GM18858 (cell line): ENCODE data around the gene SESN2.
"Not testable (repeated sequence)": the region's sequence is repeated elsewhere in the genome, so short reads cannot be mapped to it uniquely, and the experiment has no call there.

Experiments used
- ATAC-seq: cut with Tn5 transposase; IDR thresholded peaks from one replicate; pipeline ENCODE4 v1.9.1; 2021; ENCODE audit not compliant: unreplicated experiment

Gene SESN2

GRCh38 chr1:28326984-28327383 lies 67.7 kb downstream of the SESN2 start:
- no peak for ATAC-seq

DNA sequence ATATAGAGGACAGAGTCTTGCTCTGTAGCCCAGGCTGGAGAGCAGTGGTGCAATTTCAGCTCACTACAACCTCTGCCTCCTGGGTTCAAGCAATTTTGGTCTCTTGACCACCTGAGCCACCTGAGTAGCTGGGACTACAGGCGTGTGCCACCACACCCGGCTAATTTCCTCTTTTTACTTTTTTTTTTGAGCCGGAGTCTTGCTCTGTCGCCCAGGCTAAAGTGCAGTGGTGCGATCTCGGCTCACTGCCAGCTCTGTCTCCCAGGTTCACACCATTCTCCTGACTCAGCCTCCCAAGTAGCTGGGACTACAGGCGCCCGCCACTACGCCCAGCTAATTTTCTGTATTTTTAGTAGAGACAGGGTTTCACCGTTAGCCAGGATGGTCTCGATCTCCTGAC lies 68.1 kb downstream of the SESN2 start:
- ATAC-seq: not testable (repeated sequence)

DNA sequence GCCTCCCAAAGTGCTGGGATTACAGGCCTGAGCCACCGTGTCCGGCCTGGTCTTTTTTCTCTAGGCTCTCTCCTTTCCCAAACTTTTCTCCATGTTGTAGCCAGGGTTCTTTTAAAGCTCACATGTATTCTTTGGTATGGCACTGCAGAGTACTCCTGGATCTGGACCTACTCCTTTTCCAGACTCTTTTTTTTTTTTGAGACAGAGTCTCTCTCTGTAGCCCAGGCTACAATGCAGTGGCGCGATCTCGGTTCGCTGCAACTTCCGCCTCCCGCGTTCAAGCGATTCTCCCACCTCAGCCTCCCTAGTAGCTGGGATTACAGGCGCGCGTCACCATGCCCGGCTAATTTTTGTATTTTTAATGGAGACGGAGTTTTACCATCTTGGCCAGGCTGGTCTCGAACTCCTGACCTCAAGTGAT lies 68.9 kb downstream of the SESN2 start:
- ATAC-seq: no peak

DNA sequence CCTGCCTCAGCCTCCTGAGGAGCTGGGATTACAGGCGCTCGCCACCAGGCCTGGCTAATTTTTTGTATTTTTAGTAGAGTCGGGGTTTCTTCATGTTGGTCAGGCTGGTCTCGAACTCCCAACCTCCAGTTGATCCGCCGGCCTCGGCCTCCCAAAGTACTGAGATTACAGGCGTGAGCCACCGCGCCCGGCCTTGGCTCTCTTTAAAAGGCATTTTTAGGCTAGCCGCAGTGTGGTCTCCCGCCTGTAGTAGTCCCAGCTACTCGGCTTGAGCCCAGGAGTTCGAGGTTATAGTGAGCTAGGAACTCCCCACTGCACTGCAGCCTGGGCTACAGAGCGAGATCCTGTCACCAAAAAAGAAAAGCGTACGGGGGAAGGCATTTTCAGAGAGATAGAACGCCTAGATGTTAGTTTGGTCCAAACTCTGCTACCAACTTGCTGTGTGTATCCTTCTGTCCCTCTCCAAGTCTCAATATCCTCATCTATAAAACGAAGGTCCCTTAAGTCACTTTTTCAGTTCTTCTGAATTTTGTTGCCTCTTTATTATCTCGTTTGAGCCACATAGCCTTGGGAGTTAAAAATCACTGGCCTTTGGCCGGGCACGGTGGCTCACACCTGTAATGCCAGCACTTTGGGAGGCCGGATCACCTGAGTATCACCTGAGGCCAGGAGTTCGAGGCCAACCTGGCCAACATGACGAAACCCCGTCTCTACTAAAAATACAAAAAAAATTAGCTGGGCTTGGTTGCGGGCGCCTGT lies 70.3 kb downstream of the SESN2 start:
- ATAC-seq: no peak
